ENCODE results near the gene SSC5D.

Gene SSC5D

GRCh38 chr19:55460670-55461258, 27.5 kb upstream of the SSC5D start:
- WGBS (ENCODE audit: insufficient coverage): 40% methylated on average over 22 of the region's 24 CpGs
- DNase-seq: peak; percentile 62 to 81 (median 76)
- ChIA-PET POLR2A (interaction anchor here (0.5 to 0.6 kb wide), 2 partner anchors 245 to 529 kb away, joined by 3 to 4 read pairs; no protein-coding TSS in a partner anchor), CTCF (no interaction called here)
- H3K9me3 ChIP-seq (ENCODE audit: control extremely low read depth in 1 of 5, control insufficient read depth in 4 of 5, insufficient read depth in 2 of 5, low read depth in 1 of 5, low read length in 4 of 5): no peaks in the 10 kb centered on the region
- H3K4me1 ChIP-seq (ENCODE audit: control extremely low read depth in 1 of 4, control insufficient read depth in 4 of 4, insufficient read depth in 4 of 4, low read length in 3 of 4): peaks cover 0 to 24% (median 17%) of the 10 kb centered on the region in 4 experiments
- peak overlapping the region; percentile 74 to 91 for H3K27ac ChIP-seq (ENCODE audit: insufficient read depth in 1 of 2, low read depth in 1 of 2, low read length in 2 of 2, poor library complexity in 1 of 2, severe bottlenecking in 2 of 2)
- peaks cover 0 to 11% (median 2%) of the 10 kb centered on the region in 4 experiments for H3K36me3 ChIP-seq (ENCODE audit: control insufficient read depth in 4 of 4, insufficient read depth in 4 of 4, low read length in 3 of 4)
- H3K27me3 ChIP-seq (replicated peaks in 2 of 5; ENCODE audit: control insufficient read depth in 4 of 5, insufficient read depth in 5 of 5, low read length in 4 of 5): no peaks in the 10 kb centered on the region
- peak overlapping the region; percentile 64 to 90 (median 80) for H3K4me3 ChIP-seq (ENCODE audit: control insufficient read depth in 1 of 7, extremely low read depth in 1 of 7, insufficient read depth in 4 of 7, low read depth in 2 of 7, low read length in 6 of 7)

DNA sequence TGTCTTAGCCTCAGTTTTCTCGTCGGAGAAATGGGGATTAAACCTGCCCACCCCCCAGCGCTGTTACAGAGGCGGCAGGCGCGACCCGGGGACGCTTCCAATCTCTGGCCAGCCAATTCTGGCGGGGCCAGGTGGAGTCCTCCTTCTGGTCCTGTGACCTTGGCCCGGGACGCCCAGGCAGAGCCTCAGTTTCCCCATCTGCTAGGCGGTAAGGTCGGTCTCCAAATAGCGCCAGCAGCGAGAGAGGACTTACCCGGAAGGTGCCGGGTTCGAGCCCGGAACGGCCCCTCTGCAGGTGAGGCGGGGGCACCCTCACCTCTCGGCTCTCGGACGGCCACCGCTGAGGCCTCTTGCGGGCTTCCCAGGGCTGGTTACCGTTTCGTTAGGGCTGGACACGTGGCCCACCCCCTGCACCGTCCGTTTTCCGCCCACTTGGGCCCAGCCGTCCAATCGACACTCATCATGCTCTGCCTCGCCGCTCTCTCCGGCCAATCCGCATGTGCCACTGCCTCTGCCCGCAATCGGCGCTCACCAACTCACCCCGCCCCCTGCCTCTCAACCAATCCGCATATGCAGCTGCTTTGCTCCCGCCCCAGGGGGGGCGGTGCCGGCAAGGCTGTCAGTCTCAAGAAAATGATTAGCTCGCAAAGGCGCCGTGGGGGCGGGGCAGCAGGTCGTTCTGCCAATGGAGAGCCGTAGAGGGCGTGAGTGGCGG, 26.8 kb upstream of the SSC5D start, which contains the start of gene ISOC2:
TSS of gene ISOC2 (minus strand) at position 384 of the 715 bp plus-strand sequence. CDS start 5,156 bp downstream, outside the sequence.
- H3K27ac ChIP-seq (ENCODE audit: insufficient read depth in 1 of 2, low read depth in 1 of 2, low read length in 2 of 2, poor library complexity in 1 of 2, severe bottlenecking in 2 of 2): peak within 1 kb of the TSS; percentile 74 to 91
- ChIA-PET POLR2A (interaction anchor here (0.5 to 1.1 kb wide), 7 partner anchors 9 to 1536 kb away, joined by 3 to 8 read pairs (median 3); partner anchors contain the start of genes FIZ1, UBE2S and ZNF628), CTCF (interaction anchor here (0.9 to 1.0 kb wide), 4 partner anchors 12 to 42 kb away, joined by 3 read pairs; no protein-coding TSS in a partner anchor)
- no peaks in the 10 kb centered on the region for H3K9me3 ChIP-seq (ENCODE audit: control extremely low read depth in 1 of 5, control insufficient read depth in 4 of 5, insufficient read depth in 2 of 5, low read depth in 1 of 5, low read length in 4 of 5)
- peak within 1 kb of the TSS; percentile 64 to 90 (median 80) for H3K4me3 ChIP-seq (ENCODE audit: control insufficient read depth in 1 of 7, extremely low read depth in 1 of 7, insufficient read depth in 4 of 7, low read depth in 2 of 7, low read length in 6 of 7)
- WGBS (ENCODE audit: insufficient coverage): under 1% methylated on average over 51 of the region's 54 CpGs
- H3K36me3 ChIP-seq (ENCODE audit: control insufficient read depth in 4 of 4, insufficient read depth in 4 of 4, low read length in 3 of 4): peaks cover 0 to 9% (median 1%) of the 10 kb centered on the region in 4 experiments
- peaks cover 0 to 24% (median 17%) of the 10 kb centered on the region in 4 experiments for H3K4me1 ChIP-seq (ENCODE audit: control extremely low read depth in 1 of 4, control insufficient read depth in 4 of 4, insufficient read depth in 4 of 4, low read length in 3 of 4)
- DNase-seq: peak; percentile 100
- no peaks in the 10 kb centered on the region for H3K27me3 ChIP-seq (replicated peaks in 2 of 5; ENCODE audit: control insufficient read depth in 4 of 5, insufficient read depth in 5 of 5, low read length in 4 of 5)

GRCh38 chr19:55461974-55462626, 26.1 kb upstream of the SSC5D start:
- no peaks in the 10 kb centered on the region for H3K27me3 ChIP-seq (replicated peaks in 2 of 5; ENCODE audit: control insufficient read depth in 4 of 5, insufficient read depth in 5 of 5, low read length in 4 of 5)
- peak; percentile 50 to 79 (median 72) for DNase-seq
- ChIA-PET CTCF (interaction anchor here (0.9 to 1.0 kb wide), 5 partner anchors 13 to 79 kb away, joined by 3 read pairs; no protein-coding TSS in a partner anchor), POLR2A (interaction anchor here (0.5 to 1.1 kb wide), 6 partner anchors 9 to 1535 kb away, joined by 3 to 8 read pairs (median 3); partner anchors contain the start of genes FIZ1, UBE2S and ZNF628)
- 12% methylated on average over 23 of the region's 27 CpGs for WGBS (ENCODE audit: insufficient coverage)
- H3K27ac ChIP-seq (ENCODE audit: insufficient read depth in 1 of 2, low read depth in 1 of 2, low read length in 2 of 2, poor library complexity in 1 of 2, severe bottlenecking in 2 of 2): peak overlapping the region; percentile 64 to 88
- peaks cover 0 to 4% (median 0%) of the 10 kb centered on the region in 4 experiments for H3K36me3 ChIP-seq (ENCODE audit: control insufficient read depth in 4 of 4, insufficient read depth in 4 of 4, low read length in 3 of 4)
- no peaks in the 10 kb centered on the region for H3K9me3 ChIP-seq (ENCODE audit: control extremely low read depth in 1 of 5, control insufficient read depth in 4 of 5, insufficient read depth in 2 of 5, low read depth in 1 of 5, low read length in 4 of 5)
- H3K4me1 ChIP-seq (ENCODE audit: control extremely low read depth in 1 of 4, control insufficient read depth in 4 of 4, insufficient read depth in 4 of 4, low read length in 3 of 4): peaks cover 0 to 24% (median 17%) of the 10 kb centered on the region in 4 experiments
- H3K4me3 ChIP-seq (ENCODE audit: control insufficient read depth in 1 of 7, extremely low read depth in 1 of 7, insufficient read depth in 4 of 7, low read depth in 2 of 7, low read length in 6 of 7): peak overlapping the region; percentile 11 to 90 (median 70)

- no peaks in the 10 kb centered on the region for H3K9me3 ChIP-seq (ENCODE audit: control extremely low read depth in 1 of 5, control insufficient read depth in 4 of 5, insufficient read depth in 2 of 5, low read depth in 1 of 5, low read length in 4 of 5)
- peaks cover 0 to 26% (median 18%) of the 10 kb centered on the region in 4 experiments for H3K4me1 ChIP-seq (ENCODE audit: control extremely low read depth in 1 of 4, control insufficient read depth in 4 of 4, insufficient read depth in 4 of 4, low read length in 3 of 4)
- H3K36me3 ChIP-seq (ENCODE audit: control insufficient read depth in 4 of 4, insufficient read depth in 4 of 4, low read length in 3 of 4): peaks cover 0 to 4% (median 0%) of the 10 kb centered on the region in 4 experiments
- H3K27me3 ChIP-seq (replicated peaks in 2 of 5; ENCODE audit: control insufficient read depth in 4 of 5, insufficient read depth in 5 of 5, low read length in 4 of 5): no peaks in the 10 kb centered on the region
- 89% methylated on average over 5 of the region's 11 CpGs for WGBS (ENCODE audit: insufficient coverage)
- ChIA-PET CTCF (interaction anchor here (1.0 kb wide), 3 partner anchors 36 to 80 kb away, joined by 3 read pairs; no protein-coding TSS in a partner anchor), POLR2A (interaction anchor here (1.1 kb wide), 1 partner anchor 14 kb away, joined by 6 read pairs; the partner anchor contains the start of gene ZNF628)
- H3K27ac ChIP-seq (ENCODE audit: insufficient read depth in 1 of 2, low read depth in 1 of 2, low read length in 2 of 2, poor library complexity in 1 of 2, severe bottlenecking in 2 of 2): no peak overlapping the region
- H3K4me3 ChIP-seq (ENCODE audit: control insufficient read depth in 1 of 7, extremely low read depth in 1 of 7, insufficient read depth in 4 of 7, low read depth in 2 of 7, low read length in 6 of 7): no peak overlapping the region
- DNase-seq: no peak
Observed at GRCh38 chr19:55462722-55463121, 25.5 kb upstream of the SSC5D start.

DNA sequence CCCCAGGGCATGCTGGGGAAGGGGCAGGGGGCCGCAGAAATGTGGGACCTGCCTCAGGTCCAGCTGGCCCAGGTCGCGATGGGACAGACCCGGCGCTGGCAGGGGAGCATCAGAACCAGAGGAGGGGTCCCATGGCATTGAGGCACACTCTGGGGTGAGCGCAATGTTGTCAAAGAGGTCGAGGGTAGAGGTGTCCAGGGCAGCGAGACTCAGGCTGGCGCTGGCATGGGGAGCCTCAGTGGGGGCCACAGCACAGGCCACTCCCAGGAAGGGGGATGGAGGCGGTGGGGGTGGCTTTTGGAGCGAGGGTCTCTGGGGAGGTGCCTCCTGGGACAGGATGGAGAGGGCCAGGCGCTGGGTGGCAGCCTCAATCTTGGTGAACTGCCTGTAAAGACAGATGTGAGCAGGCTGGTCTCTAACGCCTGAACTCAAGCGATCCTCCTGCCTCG, 24.6 kb upstream of the SSC5D start:
- H3K27ac ChIP-seq (ENCODE audit: insufficient read depth in 1 of 2, low read depth in 1 of 2, low read length in 2 of 2, poor library complexity in 1 of 2, severe bottlenecking in 2 of 2): no peak overlapping the region
- ChIA-PET POLR2A (no interaction called here), CTCF (interaction anchor here (1.4 kb wide), 1 partner anchor 10 kb away, joined by 3 read pairs; no protein-coding TSS in a partner anchor)
- H3K4me1 ChIP-seq (ENCODE audit: control extremely low read depth in 1 of 4, control insufficient read depth in 4 of 4, insufficient read depth in 4 of 4, low read length in 3 of 4): peaks cover 0 to 26% (median 18%) of the 10 kb centered on the region in 4 experiments
- no peak overlapping the region for H3K4me3 ChIP-seq (ENCODE audit: control insufficient read depth in 1 of 7, extremely low read depth in 1 of 7, insufficient read depth in 4 of 7, low read depth in 2 of 7, low read length in 6 of 7)
- no peaks in the 10 kb centered on the region for H3K27me3 ChIP-seq (replicated peaks in 2 of 5; ENCODE audit: control insufficient read depth in 4 of 5, insufficient read depth in 5 of 5, low read length in 4 of 5)
- no peaks in the 10 kb centered on the region for H3K9me3 ChIP-seq (ENCODE audit: control extremely low read depth in 1 of 5, control insufficient read depth in 4 of 5, insufficient read depth in 2 of 5, low read depth in 1 of 5, low read length in 4 of 5)
- H3K36me3 ChIP-seq (ENCODE audit: control insufficient read depth in 4 of 4, insufficient read depth in 4 of 4, low read length in 3 of 4): no peaks in the 10 kb centered on the region
- WGBS (ENCODE audit: insufficient coverage): 89% methylated on average over 10 of the region's 15 CpGs
- DNase-seq: no peak

- no peaks in the 10 kb centered on the region for H3K27me3 ChIP-seq (replicated peaks in 2 of 5; ENCODE audit: control insufficient read depth in 4 of 5, insufficient read depth in 5 of 5, low read length in 4 of 5)
- H3K9me3 ChIP-seq (ENCODE audit: control extremely low read depth in 1 of 5, control insufficient read depth in 4 of 5, insufficient read depth in 2 of 5, low read depth in 1 of 5, low read length in 4 of 5): no peaks in the 10 kb centered on the region
- CTCF ChIA-PET: interaction anchor here (1.4 kb wide), 1 partner anchor 10 kb away, joined by 3 read pairs; no protein-coding TSS in a partner anchor
- peaks cover 0 to 26% (median 18%) of the 10 kb centered on the region in 4 experiments for H3K4me1 ChIP-seq (ENCODE audit: control extremely low read depth in 1 of 4, control insufficient read depth in 4 of 4, insufficient read depth in 4 of 4, low read length in 3 of 4)
- H3K27ac ChIP-seq (ENCODE audit: insufficient read depth in 1 of 2, low read depth in 1 of 2, low read length in 2 of 2, poor library complexity in 1 of 2, severe bottlenecking in 2 of 2): no peak overlapping the region
- DNase-seq: no peak
- H3K4me3 ChIP-seq (ENCODE audit: control insufficient read depth in 1 of 7, extremely low read depth in 1 of 7, insufficient read depth in 4 of 7, low read depth in 2 of 7, low read length in 6 of 7): no peak overlapping the region
- POLR2A ChIA-PET: no interaction called here
- no peaks in the 10 kb centered on the region for H3K36me3 ChIP-seq (ENCODE audit: control insufficient read depth in 4 of 4, insufficient read depth in 4 of 4, low read length in 3 of 4)
- 96% methylated on average over 16 of the region's 23 CpGs for WGBS (ENCODE audit: insufficient coverage)
Observed at GRCh38 chr19:55464039-55464661, 24.1 kb upstream of the SSC5D start.
